GM11168 (cell line): Measurements from ENCODE around the gene SLC26A1.

Source experiments
- in situ Hi-C: fragments of 300-500 bp; cut with MboI; formaldehyde crosslinking; loops from one replicate; pipeline ENCODE4 v1.12.0; 2022; ENCODE audit warnings: low sequenced_read_pairs; ENCODE audit not compliant: unreplicated experiment

The SLC26A1 gene

GRCh38 chr4:957231-957580 is 36.0 kb downstream of the SLC26A1 start:
- in situ Hi-C loops: no loop called here

GRCh38 chr4:956531-957230 is 36.5 kb downstream of the SLC26A1 start:
- in situ Hi-C loops: no loop called here

GRCh38 chr4:955931-956381 is 37.2 kb downstream of the SLC26A1 start:
- in situ Hi-C loops: no loop called here

DNA sequence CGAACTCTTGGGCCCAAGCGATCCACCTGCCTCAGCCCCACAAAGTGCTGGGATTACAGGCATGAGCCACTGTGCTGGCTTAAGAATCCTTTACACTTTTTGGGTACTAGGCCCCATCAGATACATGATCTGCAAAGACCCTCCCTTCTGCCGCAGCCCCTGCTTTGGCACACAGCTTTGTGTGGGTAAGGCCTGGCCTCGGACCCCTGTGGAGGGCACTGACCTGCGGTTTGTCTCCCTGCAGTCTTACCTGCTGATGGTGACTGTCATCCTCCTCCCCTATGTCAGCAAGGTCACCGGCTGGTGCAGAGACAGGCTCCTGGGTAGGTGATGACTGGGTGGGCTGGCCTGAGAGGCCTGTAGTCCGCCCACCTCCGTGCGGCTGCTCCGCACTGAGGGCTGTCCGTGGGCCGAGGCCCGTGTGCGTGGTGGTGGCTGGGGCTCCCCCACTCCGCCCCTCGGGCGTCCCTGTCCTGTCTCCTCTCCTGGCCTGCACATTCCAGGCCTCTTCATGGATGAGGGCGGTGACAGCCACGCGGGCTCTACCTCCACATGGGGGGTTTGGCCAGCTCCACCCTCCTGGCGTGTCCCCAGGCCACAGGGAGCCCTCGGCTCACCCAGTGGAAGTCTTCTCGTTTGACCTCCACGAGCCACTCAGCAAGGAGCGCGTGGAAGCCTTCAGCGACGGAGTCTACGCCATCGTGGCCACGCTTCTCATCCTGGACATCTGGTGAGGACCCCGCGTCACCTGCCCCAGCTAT is 37.9 kb downstream of the SLC26A1 start:
- in situ Hi-C loops: no loop called here

GRCh38 chr4:954211-955020 is 38.8 kb downstream of the SLC26A1 start:
- in situ Hi-C loops: no loop called here

GRCh38 chr4:953574-953915 is 39.7 kb downstream of the SLC26A1 start:
- in situ Hi-C loops: no loop called here

- in situ Hi-C loops: no loop called here
Measured at GRCh38 chr4:952881-953573, 40.2 kb downstream of the SLC26A1 start.

GRCh38 chr4:951594-952468 is 41.4 kb downstream of the SLC26A1 start:
- in situ Hi-C loops: no loop called here

- in situ Hi-C loops: no loop called here
Measured at GRCh38 chr4:951186-951585, 42.0 kb downstream of the SLC26A1 start.

DNA sequence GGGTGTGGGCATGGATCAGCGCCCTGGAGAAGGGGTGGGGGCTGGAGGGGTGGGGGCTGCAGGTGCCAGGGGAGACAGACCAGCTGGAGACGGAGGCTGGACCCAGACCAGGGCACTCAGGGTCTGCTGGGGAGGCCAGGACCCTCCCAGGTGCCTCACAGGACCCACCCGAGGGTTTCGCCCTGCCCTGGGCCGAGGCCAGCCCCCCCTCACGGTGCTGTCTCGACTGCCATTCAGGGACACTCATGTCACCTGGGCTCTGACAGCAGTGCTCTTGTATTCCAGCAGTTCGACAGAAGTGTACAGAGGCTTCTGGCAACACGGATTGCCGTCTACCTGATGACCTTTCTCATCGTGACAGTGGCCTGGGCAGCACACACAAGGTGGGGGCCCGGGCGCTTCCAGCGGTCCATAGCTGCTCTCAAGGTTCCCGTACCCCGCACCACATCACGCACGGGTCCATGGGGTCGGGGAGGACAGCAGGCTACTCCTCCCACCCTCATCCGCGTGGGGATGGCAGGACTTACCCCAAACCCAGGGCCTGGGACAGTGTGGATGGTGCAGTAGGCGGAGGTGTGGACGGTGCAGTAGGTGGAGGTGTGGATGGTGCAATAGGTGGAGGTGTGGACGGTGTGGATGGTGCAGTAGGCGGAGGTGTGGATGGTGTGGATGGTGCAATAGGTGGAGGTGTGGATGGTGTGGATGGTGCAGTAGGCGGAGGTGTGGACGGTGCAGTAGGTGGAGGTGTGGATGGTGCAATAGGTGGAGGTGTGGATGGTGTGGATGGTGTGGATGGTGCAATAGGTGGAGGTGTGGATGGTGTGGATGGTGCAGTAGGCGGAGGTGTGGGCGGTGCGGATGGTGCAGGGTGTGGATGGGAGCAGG is 42.8 kb downstream of the SLC26A1 start:
- in situ Hi-C loops: no loop called here

- in situ Hi-C loops: no loop called here
Measured at GRCh38 chr4:949656-950055, 43.5 kb downstream of the SLC26A1 start.

- in situ Hi-C loops: no loop called here
Measured at GRCh38 chr4:948936-949300, 44.3 kb downstream of the SLC26A1 start.

GRCh38 chr4:948101-948935 is 44.9 kb downstream of the SLC26A1 start:
- in situ Hi-C loops: no loop called here

GRCh38 chr4:947491-947971 is 45.7 kb downstream of the SLC26A1 start:
- in situ Hi-C loops: no loop called here

GRCh38 chr4:946517-947471 is 46.4 kb downstream of the SLC26A1 start:
- in situ Hi-C loops: no loop called here

- in situ Hi-C loops: no loop called here
Measured at GRCh38 chr4:946103-946450, 47.1 kb downstream of the SLC26A1 start.
